ENCODE data around the gene FRRS1.

DNA sequence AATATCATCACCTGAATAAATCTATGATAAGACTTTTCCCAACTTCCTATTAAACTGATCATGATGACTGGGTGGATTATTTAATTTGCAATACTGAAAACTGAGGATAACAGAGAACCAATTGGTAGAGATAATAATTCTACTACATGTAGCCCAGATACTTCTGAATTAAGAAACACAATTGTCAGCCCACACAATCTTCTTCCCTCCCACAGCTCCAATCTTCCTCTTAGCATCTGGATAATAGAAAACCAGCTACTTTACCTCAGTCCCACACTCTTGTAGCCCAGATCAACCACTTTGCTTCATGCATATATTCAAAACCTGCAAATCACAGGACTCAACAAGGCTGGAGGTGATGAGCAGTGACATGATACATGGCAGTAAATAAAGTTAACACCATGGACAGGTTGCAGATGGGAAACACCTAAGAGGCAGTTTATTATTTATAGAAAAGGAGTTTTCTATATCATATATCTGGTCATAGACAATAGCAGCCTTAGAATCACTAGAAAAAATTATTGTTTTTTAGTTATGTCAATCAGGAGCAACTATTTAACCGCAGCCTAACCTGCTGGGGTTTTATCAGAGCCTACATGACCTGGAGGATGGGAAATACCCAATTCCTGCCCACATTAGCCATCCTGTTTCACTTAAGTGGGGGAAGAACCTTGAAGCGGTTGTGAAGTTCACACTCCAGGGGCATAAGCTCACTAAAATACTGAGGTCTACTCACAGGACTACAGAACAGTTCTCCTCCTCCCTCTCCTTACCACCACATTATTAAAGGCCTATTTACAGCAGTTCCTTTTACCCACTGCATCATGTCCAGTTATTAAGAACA is 16.7 kb downstream of the FRRS1 start:
- no peak for TF ChIP-seq EZH2 (IDR thresholded peaks at IDR 0.05; ENCODE audit: low read length, missing control alignments)
- no peak for TF ChIP-seq CTCF (conservative IDR thresholded peaks at IDR 0.05 in 1 of 2, IDR thresholded peaks at IDR 0.05 in 1 of 2; ENCODE audit: low read depth in 1 of 2, low read length in 2 of 2)

Data from fibroblast of lung (primary cell).